Hematopoietic multipotent progenitor cell treated with erythropoietin and hydrocortisone succinate and interleukin-3 and kit ligand, for 8 days (in vitro differentiated cells): ENCODE data around the gene C8A.

Experiments used
- DNase-seq: peaks from one replicate; pipeline ENCODE4 v3.0.0-alpha.2; 2015

The C8A gene

GRCh38 chr1:56929492-56929891 is 74.9 kb downstream of the C8A start:
- DNase-seq: no peak

GRCh38 chr1:56931211-56931610 is 76.6 kb downstream of the C8A start:
- DNase-seq: no peak

GRCh38 chr1:56931686-56932085 is 77.1 kb downstream of the C8A start:
- DNase-seq: no peak

- no peak for DNase-seq
Observed at GRCh38 chr1:56933161-56933560, 78.6 kb downstream of the C8A start.

DNA sequence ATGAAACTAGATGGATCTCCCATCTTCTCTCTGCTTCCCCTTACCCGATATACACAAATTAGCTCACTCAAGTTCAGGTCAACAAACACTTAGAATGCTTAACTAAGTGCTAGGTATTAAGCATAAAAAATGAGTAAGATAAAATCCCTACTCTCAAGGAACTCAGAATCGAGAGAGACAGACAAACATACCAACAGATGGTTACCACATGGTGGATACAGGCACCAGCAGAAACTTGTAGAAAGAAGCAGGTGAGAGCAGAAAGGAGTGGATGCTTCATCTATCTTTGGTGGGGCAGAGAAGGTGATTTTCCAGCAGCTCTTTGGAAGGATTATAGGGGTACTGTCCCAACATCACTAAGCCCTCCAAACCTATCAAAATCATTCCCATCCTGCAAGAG is 79.0 kb downstream of the C8A start:
- DNase-seq: no peak

- DNase-seq: no peak
Observed at GRCh38 chr1:56934430-56935060, 79.9 kb downstream of the C8A start.

DNA sequence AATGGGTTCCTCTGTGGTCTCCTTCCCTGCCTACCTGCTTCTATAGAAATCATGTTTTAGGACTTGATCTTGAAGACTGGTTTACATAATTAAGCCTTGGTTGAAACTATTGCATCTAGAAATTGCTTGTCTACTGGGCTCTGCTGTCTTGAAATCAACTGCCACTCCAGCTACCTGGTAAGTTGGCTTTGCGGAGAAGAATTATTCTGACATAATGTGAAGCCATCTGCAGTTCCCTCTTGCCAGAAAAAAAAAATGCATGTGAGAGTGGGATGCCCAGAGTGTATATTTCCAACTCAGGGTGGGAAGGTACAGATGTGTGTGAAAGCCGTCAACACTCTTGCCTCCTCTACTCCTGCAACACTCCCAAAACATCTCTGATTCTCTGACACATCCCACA is 84.0 kb downstream of the C8A start:
- no peak for DNase-seq

GRCh38 chr1:56939209-56939608 is 84.6 kb downstream of the C8A start:
- no peak for DNase-seq

DNA sequence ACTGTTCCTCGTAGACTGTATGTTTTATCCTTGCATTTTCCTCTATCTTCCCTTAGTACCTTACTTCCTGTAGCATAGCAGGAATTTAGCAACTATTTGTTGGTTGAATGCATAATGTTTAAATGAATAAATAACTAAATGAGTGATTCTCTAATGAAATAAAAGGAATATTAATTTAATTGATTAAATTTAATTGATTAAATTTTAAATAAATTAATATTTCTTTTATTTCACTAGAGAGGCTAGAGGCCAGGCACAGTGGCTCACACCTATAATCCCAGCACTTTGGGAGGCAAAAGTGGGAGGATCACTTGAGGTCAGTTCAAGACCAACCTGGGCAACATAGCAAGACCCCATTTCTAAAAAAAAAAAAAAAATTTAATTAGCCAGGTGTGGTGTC is 85.4 kb downstream of the C8A start:
- no peak for DNase-seq

DNA sequence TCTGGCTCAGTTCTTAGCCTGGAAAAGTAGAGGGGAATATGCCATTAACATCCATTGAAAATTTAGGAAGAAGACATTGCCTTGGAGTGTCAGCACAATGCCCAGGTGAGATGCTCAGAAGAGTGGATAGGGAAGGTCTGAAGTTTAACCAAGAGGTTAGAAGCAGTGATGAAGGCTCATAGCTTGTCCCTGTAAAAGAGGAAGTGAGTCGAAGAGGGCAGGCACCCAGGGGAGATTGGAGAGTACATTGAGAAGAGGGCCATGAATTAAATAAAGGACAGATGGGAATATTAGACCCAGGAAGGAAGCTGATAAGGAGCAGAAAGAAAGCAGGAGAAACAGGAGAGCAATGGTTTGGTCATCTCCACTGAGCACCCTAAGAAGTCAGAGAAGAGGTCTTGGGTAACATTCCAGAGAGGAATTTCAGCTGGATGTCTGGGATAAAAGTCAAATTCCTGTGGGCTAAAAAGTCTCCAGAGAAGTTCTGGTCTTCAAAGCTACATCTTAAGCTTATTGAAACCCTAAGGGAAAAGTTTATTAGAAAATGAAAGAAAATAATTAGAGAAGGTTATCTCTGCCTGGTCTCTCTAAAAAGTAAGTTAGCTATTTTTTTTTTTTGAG is 93.9 kb downstream of the C8A start:
- DNase-seq: no peak

DNA sequence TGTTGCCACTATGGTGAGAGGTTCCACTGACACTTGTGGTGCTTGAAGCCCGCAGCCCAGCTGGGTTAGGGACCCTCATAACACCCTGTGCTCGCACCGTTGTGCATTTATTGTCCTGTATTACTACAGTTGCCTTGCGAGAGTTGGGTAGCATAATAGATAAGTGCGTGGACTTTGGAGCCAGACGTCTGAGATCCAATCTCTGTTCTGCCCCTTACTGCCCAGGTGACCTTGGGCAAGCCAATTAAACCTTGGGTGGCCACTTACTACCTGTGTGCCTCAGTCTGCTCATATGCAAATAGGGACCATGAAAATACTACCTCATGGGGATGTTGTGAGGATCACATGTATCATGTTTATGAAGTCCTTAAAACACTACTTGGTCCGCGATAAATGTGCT is 97.9 kb downstream of the C8A start:
- DNase-seq: no peak

DNA sequence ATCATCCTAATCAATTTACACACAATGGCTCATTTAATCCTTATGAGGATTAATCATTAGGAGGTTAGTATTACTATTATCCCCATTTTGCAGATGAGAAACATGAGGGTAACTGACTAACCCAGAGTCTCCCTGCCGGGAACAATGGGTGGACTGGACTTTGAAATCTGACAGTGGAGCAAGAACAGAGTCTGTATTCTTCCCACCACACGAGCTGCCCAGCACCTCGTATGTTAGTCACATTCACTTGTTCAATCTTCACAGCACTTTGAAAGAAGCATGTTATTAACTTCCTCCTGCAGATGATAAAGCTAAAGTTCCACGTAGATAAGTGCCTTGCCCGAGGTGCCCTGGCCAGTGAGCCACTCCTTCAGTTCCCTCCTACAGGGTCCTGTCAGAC is 98.8 kb downstream of the C8A start:
- DNase-seq: no peak

GRCh38 chr1:56954664-56955063 is 100.1 kb downstream of the C8A start:
- DNase-seq: no peak

DNA sequence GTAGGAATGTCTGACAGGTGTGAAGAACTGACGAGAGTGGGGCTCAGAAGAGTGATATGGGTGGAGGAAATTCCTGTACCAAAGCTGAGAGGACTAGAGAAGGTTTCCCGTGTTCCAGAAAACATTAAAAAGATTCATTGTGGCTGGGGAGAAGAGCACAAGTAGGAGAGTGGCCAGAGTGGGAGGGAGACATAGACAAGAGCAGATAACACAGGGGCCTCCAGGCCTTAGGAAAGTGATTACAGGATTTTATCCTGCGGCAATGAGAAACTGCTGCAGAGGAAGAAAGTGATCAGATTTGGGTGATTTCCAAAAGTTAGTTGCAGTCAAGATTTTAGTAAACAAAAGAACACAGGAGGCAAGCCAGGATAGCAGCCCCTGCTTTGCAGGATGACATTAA is 103.3 kb downstream of the C8A start:
- no peak for DNase-seq

DNA sequence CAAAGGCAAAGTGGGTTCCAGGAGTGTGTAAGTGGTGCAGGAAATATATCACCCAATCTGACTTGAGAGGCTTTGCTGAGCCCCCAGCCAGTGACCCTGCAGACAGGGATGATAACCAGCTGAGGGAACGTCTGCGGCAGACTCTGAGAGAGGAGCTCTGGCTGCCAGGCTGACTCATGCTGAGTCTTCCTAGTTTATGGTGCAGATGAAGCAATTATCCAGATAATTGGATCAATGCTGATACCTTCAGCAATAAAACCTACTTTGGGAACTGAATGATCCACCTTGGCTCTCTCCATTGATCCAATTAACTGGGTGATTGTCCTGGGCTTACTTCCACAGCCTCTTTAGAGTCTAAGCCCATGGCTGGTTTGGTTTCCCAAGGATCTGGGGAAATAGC is 103.9 kb downstream of the C8A start:
- no peak for DNase-seq

- no peak for DNase-seq
Observed at GRCh38 chr1:56961426-56961825, 106.8 kb downstream of the C8A start.

GRCh38 chr1:56963667-56964066 is 109.1 kb downstream of the C8A start:
- DNase-seq: no peak

GRCh38 chr1:56964349-56965017 is 109.9 kb downstream of the C8A start:
- DNase-seq: no peak

- no peak for DNase-seq
Observed at GRCh38 chr1:56965191-56965590, 110.6 kb downstream of the C8A start.

- DNase-seq: no peak
Observed at GRCh38 chr1:56965916-56966697, 111.5 kb downstream of the C8A start, which contains the start of gene C8B. Gene C8B, minus strand, starts transcription at chr1:56966015. Its CDS starts 67 bp downstream, at chr1:56965948.

DNA sequence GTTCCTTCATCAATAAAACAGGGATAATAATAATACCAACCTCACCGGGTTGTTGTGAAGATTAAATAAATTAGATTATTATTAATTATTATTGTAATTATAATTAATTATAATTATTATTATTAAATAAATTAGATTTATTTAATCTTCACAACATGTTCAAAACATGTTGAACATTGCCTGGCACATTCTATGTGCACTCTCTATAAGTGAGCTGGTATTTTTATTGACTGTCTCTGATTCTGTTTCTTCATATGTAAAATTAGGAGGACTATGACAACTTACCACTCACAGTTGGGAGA is 112.1 kb downstream of the C8A start:
- DNase-seq: no peak

GRCh38 chr1:56967355-56967754 is 112.8 kb downstream of the C8A start:
- DNase-seq: no peak
